Frontal cortex (tissue), 4 donors: ENCODE results near the gene CCNI2. TPM values are rescaled to one million over a fixed set of nuclear protein-coding genes. Genes with fewer than 3 reads are reported as not detected.
A peak's percentile ranks its signal among the peaks of the same experiment; 100 is the strongest.

Experiments
- DNase-seq, 2 donors: peaks; one replicate each; pipeline ENCODE4 v3.0.0; 2012; ENCODE audit warnings: low spot score in 2 of 2
- FAIRE-seq: peaks from 2 replicates; lab custom pipeline; 2012; peaks lifted over from hg19 to GRCh38; lab: Jason Lieb, UNC
- total RNA-seq: library from RNA; depleted of rRNA; stranded (reverse); fragments of >200 nt; gene quantifications from one replicate; pipeline ENCODE4 v1.2.3, GENCODE V29; 2014
- donor health status: control.
- donor health status: control.
- donor health status: control.

Gene CCNI2, protein sequence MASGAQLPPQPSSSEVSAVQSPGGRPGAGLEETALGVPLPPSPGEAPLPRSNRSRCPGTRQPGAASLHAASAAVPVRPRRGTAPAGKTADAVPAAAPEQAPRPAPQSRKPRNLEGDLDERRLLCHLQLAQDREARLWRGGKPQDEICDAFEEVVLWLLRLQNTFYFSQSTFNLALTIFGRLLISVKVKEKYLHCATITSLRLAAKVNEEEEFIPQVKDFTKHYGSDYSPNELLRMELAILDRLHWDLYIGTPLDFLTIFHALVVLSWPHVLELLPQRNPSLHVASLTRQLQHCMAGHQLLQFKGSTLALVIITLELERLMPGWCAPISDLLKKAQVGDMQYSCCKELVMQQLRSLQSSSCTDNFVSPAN
- 1.6 TPM for total RNA-seq

DNA sequence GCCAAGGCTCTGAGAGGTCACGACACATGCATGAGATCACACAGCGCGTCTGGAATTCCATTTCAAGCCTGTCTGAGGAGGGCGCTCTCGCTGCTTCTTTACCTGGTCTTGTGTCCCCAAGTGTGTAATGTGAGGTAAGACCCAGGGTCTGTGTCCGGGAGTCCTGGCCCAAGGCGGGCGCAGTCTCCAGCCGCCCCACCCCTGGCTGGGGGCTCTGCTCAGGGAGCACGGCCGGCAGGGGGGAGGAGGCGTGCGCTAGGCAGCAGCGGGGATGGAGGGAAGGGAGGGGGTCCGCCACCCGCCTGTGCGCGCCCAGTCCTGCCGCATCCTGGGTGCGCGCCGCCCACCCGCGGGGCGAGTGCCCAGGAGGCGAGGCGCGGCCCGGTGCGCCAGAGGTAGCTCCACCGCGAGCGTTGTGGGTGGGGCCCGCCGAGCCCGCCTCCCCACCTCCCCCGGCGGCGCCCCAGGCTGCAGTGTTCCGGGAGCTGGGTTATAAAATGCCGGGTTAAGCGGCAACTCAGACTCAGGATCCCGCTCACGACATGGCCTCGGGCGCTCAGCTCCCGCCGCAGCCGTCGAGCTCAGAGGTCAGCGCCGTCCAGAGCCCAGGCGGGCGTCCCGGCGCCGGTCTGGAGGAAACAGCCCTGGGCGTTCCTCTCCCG is at the start of gene CCNI2:
CCNI2 (plus strand) TSS at position 473 of the 662 bp plus-strand sequence; CDS start at position 543, 70 bp downstream.
- DNase-seq = no peak
- no peak for FAIRE-seq

DNA sequence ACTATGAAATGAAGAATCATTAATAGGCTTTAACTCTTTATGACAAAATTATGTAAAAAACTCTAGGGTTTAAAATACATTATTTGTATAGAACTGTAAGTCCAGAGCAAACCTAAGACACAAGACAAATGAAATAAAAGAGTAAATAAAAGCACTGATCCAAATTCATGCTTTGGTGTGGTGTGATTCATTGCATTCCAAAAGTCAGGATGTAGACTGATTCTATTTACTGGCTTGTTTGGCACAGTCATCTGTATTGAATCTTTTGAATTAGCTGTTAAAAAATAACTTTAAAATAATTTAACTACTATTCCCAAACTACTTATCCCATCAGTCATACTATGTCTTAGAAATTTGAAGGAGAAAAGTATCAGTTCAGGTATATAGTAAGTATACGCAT is 42.4 kb upstream of the CCNI2 start:
- DNase-seq (no peak), FAIRE-seq (no peak)

GRCh38 chr5:132708645-132709044 is 38.6 kb upstream of the CCNI2 start:
- no peak for FAIRE-seq
- DNase-seq = no peak

DNA sequence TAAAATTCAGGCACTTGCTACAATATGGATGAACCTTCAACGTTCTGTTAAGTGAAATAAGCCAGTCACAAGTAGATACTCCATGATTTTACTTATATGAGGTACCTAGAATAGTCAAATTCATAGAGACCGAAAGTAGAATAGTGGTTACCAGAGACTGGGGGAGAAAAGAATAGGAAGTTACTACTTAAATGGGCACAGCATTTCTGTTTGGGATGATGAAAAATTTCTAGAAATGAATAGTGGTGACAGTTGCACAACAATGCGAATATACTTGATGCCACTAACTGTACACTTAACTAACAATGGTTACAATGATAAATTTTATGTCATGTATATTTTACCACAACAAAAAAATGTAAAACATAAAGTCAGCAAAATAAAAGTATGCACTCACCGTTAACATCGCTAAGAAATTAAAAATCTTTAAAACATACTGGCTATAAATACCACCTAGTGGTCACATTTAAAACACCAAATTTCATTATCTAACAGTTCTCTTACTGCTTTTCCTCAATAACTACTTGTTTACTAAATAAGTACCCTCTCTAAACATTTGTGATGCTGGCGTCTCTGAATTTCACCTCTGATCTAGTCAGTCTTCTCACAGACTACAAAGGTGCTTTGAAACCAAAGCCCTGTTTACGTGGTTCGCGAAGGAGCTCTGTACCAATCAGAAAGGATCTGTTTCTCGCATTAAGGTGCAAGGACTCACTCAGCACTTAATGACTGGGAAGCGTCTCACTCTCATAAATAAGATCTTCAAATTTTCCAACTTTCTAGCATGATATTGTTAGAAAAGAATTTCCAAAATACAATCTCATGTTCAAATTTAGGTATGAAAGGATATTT is 32.5 kb upstream of the CCNI2 start:
- DNase-seq = no peak
- FAIRE-seq = peak; percentile 48

DNA sequence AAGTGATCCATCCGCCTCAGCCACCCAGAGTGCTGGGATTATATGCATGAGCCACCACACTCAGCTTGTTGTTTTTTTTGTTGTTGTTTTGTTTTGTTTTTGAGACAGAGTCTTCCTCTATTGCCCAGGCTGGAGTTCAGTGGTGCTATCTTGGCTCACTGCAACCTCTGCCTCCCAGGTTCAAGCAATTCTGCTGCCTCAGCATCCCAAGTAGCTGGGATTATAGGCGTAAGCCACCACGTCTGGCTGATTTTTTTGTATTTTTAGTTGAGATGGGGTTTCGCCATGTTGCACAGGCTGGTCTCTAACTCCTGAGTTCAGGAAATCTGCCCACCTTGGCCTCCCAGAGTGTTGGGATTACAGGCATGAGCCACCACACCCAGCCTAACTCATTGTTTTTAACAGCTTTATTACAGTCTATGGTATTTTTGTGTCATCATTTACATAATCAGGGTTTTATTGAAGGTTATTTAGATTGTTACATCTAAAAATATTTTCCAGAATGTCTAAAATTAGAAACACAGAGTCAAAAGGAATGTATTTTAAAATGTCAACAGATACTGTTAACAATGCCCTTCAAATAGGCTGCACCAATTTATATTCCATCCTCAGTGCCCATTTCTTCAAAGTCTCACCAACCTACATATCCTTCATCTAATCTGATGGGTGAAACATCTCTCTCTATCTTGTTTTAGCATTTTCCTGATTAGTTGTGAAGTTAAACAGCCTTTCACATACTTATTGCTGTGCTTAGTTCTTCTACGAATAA is 28.5 kb upstream of the CCNI2 start:
- FAIRE-seq (no peak), DNase-seq (no peak)

DNA sequence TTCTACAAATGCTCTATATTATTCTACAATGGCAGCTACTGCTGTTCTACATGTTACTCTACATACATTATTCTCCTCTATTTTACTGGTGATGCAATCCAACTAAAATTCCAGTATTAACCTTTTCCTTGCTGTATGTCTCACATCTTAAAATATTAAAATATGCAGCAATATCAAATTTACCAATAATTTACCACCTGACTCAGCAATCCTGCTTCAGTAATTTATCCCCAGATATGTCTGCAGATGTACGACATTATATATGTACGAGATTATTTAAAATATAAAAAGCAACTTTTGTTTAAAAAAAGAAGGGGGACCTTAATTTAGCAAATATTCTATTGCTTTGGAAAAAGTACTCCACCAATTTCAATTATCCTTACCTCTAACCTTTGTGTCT is 21.5 kb upstream of the CCNI2 start:
- DNase-seq = no peak
- FAIRE-seq = no peak

GRCh38 chr5:132729896-132730295 is 17.3 kb upstream of the CCNI2 start:
- DNase-seq (no peak), FAIRE-seq (no peak)

- DNase-seq = no peak
- no peak for FAIRE-seq
Observed at GRCh38 chr5:132733499-132734148, 13.6 kb upstream of the CCNI2 start.

GRCh38 chr5:132734687-132735086 is 12.5 kb upstream of the CCNI2 start:
- FAIRE-seq (no peak), DNase-seq (no peak)

GRCh38 chr5:132736853-132737833 is 10.1 kb upstream of the CCNI2 start, which contains the start of gene KIF3A:
TSS of gene KIF3A (minus strand) at chr5:132737546. CDS start at chr5:132737419, 127 bp downstream.
- no peak for FAIRE-seq

GRCh38 chr5:132737982-132738681 is 9.1 kb upstream of the CCNI2 start:
- FAIRE-seq (no peak), DNase-seq (no peak)

More at GRCh38 chr5:132736853-132737833, 10.1 kb upstream of the CCNI2 start, which contains the start of gene KIF3A:
- DNase-seq = peak; percentile 96 to 98

DNA sequence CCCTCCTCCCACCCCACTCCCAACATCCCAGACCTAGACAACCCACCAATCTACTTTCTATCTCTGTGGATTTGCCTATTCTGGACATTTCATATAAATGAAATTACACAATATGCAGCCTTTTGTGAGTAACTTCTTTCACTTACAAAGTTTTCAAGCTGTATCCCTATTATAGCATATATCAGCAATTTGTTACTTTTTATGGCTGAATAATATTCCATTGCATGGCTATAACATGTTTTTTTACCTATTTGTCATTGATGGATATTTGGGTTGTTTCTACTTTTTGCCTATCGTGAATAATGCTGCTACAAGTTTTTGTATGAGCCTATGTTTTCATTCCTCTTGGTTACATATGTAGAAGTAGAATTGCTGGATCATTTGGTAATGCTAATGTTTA is 8.0 kb upstream of the CCNI2 start:
- FAIRE-seq = no peak

DNA sequence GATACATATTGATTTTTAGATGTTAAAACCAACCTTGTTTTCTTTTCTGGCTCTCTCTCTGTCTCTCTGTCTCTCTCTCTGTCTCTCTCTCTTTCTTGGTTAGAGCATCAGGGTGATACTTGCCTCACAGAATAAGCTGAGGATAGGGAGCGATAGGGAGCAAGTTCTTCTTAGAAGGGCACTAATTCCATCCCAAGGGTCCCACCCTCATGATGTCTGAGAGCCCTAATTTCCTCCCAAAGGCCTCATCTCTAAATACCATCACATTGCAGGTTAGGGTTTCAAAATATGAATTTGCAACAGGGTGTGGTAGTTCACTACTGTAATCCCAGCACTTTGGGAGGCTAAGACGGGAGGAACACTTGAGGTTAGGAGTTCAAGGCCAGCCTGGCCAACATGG is 5.1 kb upstream of the CCNI2 start:
- FAIRE-seq (no peak), DNase-seq (no peak)

More for the DNA sequence above, 8.0 kb upstream of the CCNI2 start:
- no peak for DNase-seq

GRCh38 chr5:132742626-132743025 is 4.6 kb upstream of the CCNI2 start:
- no peak for DNase-seq
- no peak for FAIRE-seq

DNA sequence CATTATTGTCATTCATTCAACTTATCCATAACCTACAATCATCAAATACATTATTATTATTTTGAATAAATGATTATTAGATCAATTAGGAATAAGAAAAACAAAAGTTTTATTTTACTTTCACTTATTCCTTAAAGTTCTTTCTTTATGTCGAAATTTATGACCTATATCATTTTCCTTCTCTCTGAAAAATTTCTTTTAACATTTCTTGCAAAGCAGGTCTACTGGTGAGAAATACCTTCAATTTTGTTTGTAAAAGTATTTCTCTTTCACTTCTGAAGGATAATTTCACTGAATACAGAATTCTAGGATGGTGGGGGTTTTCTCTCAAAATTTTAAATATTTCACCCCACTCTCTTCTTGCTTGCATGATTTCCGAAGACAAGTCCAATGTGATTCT is 2.6 kb upstream of the CCNI2 start:
- DNase-seq (no peak), FAIRE-seq (no peak)

DNA sequence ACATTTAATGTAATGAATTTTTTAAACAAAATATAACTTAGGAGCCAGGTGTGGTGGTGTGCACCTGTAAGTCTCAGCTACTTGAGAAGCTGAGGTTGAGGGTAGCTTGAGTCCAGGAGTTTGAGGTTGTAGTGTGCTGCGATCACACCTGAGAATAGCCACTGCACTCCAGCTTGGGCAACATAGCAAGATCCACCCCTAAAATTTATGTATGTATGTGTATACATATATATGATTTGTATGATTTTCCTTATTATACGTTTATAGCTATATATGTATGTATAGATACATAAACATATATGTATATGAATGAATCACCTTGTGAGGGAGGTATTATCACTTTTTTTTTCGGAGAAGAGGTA is 653 bp upstream of the CCNI2 start:
- DNase-seq (no peak), FAIRE-seq (no peak)

GRCh38 chr5:132747616-132748440 is 602 bp downstream of the CCNI2 start:
- FAIRE-seq (no peak), DNase-seq (no peak)
